Chondrocyte (in vitro differentiated cells): ENCODE results near the gene GK. TPM values are rescaled to one million over a fixed set of nuclear protein-coding genes. Genes with fewer than 3 reads are reported as not detected.
"Not testable (repeated sequence)": the region's sequence is repeated elsewhere in the genome, so short reads cannot be mapped to it uniquely, and the experiment has no call there.

Experiments used
- DNase-seq: peaks from one replicate; pipeline ENCODE4 v3.0.0; 2021; ENCODE audit warnings: mixed read lengths, low spot score
- H3K27ac Mint-ChIP-seq: one replicate; pipeline ENCODE4 v1.8.0; 2021; ENCODE audit warnings: mild to moderate bottlenecking, moderate library complexity, mixed read lengths; ENCODE audit not compliant: unreplicated experiment
- H3K27me3 Mint-ChIP-seq: 2 replicates; pipeline ENCODE4 v1.8.0; 2021; ENCODE audit warnings: low read depth, mixed read lengths
- H3K36me3 Mint-ChIP-seq: 2 replicates; pipeline ENCODE4 v1.8.0; 2021; ENCODE audit warnings: low read depth, mixed read lengths
- H3K4me1 Mint-ChIP-seq: 2 replicates; pipeline ENCODE4 v1.8.0; 2021; ENCODE audit warnings: low read depth, mild to moderate bottlenecking, mixed read lengths
- H3K4me3 Mint-ChIP-seq: one replicate; pipeline ENCODE4 v1.8.0; 2021; ENCODE audit warnings: mild to moderate bottlenecking, moderate library complexity, mixed read lengths; ENCODE audit not compliant: unreplicated experiment
- H3K9me3 Mint-ChIP-seq: 2 replicates; pipeline ENCODE4 v1.8.0; 2021; ENCODE audit warnings: low read depth, mixed read lengths
- total RNA-seq: library from RNA; stranded (reverse); gene quantifications from 3 replicates; pipeline ENCODE4 v1.2.1, GENCODE V29; 2021
- TF ChIP-seq, protein P1 (sequence below): fragments of 200-600 bp; sonication (generic); IDR thresholded peaks from 2 replicates; pipeline ENCODE4 v1.5.0; 2021; ENCODE audit warnings: antibody characterized with exemption, mild to moderate bottlenecking, moderate library complexity

GK gene
- total RNA-seq, 1 donor from 2014 or later, result 3.4 TPM

GRCh38 chrX:30751497-30751896 is 98.3 kb downstream of the GK start:
- no peaks in the 10 kb centered on the region for H3K36me3 Mint-ChIP-seq
- no peak overlapping the region for H3K4me3 Mint-ChIP-seq
- DNase-seq, result no peak
- H3K9me3 Mint-ChIP-seq, result no peaks in the 10 kb centered on the region
- H3K4me1 Mint-ChIP-seq, result no peaks in the 10 kb centered on the region
- no peak overlapping the region for H3K27ac Mint-ChIP-seq
- TF ChIP-seq, protein P1, sequence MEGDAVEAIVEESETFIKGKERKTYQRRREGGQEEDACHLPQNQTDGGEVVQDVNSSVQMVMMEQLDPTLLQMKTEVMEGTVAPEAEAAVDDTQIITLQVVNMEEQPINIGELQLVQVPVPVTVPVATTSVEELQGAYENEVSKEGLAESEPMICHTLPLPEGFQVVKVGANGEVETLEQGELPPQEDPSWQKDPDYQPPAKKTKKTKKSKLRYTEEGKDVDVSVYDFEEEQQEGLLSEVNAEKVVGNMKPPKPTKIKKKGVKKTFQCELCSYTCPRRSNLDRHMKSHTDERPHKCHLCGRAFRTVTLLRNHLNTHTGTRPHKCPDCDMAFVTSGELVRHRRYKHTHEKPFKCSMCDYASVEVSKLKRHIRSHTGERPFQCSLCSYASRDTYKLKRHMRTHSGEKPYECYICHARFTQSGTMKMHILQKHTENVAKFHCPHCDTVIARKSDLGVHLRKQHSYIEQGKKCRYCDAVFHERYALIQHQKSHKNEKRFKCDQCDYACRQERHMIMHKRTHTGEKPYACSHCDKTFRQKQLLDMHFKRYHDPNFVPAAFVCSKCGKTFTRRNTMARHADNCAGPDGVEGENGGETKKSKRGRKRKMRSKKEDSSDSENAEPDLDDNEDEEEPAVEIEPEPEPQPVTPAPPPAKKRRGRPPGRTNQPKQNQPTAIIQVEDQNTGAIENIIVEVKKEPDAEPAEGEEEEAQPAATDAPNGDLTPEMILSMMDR, result no peak
- H3K27me3 Mint-ChIP-seq, result no peaks in the 10 kb centered on the region

DNA sequence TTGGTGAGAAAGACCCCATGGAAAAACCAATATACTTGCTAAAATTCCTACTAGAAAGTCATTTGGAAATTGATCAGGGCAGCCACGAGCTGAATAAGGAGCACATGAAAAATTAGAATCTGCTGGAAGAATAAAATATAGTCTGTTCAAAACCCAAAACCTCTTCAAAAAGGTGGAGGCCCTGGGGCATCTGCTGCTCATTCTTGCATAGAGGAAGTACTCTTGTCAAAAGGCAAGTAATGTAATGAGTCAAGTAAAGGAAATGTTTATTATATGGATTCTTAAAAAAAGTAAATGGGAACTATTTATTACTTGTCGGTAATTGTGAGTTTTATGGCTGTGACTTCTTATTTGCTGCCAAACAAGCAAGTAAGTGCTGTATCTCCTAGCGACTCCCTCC is 109.5 kb downstream of the GK start:
- Mint-ChIP-seq H3K36me3 (no peaks in the 10 kb centered on the region), H3K27ac (no peak overlapping the region), H3K4me3 (no peak overlapping the region), H3K27me3 (no peaks in the 10 kb centered on the region), H3K4me1 (no peaks in the 10 kb centered on the region), H3K9me3 (peaks cover 8% of the 10 kb centered on the region)
- no peak for DNase-seq
- TF ChIP-seq, protein P1, result no peak

GRCh38 chrX:30773764-30774163 is 120.5 kb downstream of the GK start:
- not testable (repeated sequence) for H3K4me1 Mint-ChIP-seq, H3K4me3 Mint-ChIP-seq, DNase-seq, H3K27me3 Mint-ChIP-seq, H3K36me3 Mint-ChIP-seq, H3K27ac Mint-ChIP-seq
- H3K9me3 Mint-ChIP-seq, result peaks cover 16% of the 10 kb centered on the region

DNA sequence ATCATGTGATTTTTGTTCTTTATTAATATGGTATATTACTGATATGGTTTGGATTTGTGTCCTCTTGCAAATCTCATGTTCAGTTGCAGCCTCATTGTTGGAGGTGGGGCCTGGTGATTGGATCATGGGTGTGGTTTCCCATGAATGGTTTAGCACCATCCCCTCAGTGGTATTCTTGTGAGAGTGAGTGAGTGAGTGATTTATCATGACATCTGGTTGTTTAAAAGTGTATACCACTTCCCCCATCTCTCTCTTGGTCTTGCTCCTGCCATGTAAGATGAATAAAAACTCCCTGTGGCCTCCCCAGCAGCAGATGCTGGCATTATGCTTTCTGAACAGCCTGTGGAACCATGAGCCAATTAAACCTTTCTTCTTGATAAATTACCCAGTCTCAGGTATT is 124.4 kb downstream of the GK start:
- Mint-ChIP-seq H3K27me3 (no peaks in the 10 kb centered on the region), H3K27ac (no peak overlapping the region), H3K4me1 (no peaks in the 10 kb centered on the region), H3K4me3 (no peak overlapping the region), H3K9me3 (peaks cover 16% of the 10 kb centered on the region), H3K36me3 (no peaks in the 10 kb centered on the region)
- DNase-seq, result no peak
- TF ChIP-seq, protein P1, result no peak

GRCh38 chrX:30779453-30780030 is 126.3 kb downstream of the GK start:
- Mint-ChIP-seq H3K27ac (no peak overlapping the region), H3K4me3 (no peak overlapping the region), H3K27me3 (no peaks in the 10 kb centered on the region), H3K36me3 (no peaks in the 10 kb centered on the region), H3K9me3 (peaks cover 8% of the 10 kb centered on the region), H3K4me1 (no peaks in the 10 kb centered on the region)
- TF ChIP-seq, protein P1, result no peak
- peak; percentile 78 for DNase-seq

Other genes with a start within 250 kb of the GK start
- not detected in 3 replicates for gene TASL, start 75.7 kb upstream of the GK start, total RNA-seq
- gene TAB3, start 235.8 kb downstream of the GK start, total RNA-seq, result 9.2 to 10.5 TPM (median 9.8 TPM) in 3 replicates